Measurements from ENCODE around the gene GNG14.
"Not testable (repeated sequence)": the region's sequence is repeated elsewhere in the genome, so short reads cannot be mapped to it uniquely, and the experiment has no call there.

Gene GNG14

GRCh38 chr19:12696366-12697335 is 8.9 kb downstream of the GNG14 start, which contains the start of gene FBXW9:
Gene FBXW9 (minus strand): TSS chr19:12696631. CDS start chr19:12696581, 50 bp downstream.
- no peak for FAIRE-seq

- FAIRE-seq = not testable (repeated sequence)
Observed at GRCh38 chr19:12697425-12697824, 9.6 kb downstream of the GNG14 start.

GRCh38 chr19:12698138-12698537 is 10.3 kb downstream of the GNG14 start:
- FAIRE-seq = no peak

- FAIRE-seq = no peak
Observed at GRCh38 chr19:12701596-12702282, 13.9 kb downstream of the GNG14 start.

GRCh38 chr19:12703046-12703445 is 15.2 kb downstream of the GNG14 start:
- peak; percentile 48 for FAIRE-seq

- FAIRE-seq = no peak
Observed at GRCh38 chr19:12705169-12705568, 17.4 kb downstream of the GNG14 start.

- no peak for FAIRE-seq
Observed at GRCh38 chr19:12705654-12706331, 18.0 kb downstream of the GNG14 start.

- no peak for FAIRE-seq
Observed at GRCh38 chr19:12706332-12706718, 18.5 kb downstream of the GNG14 start.

GRCh38 chr19:12708641-12709040 is 20.8 kb downstream of the GNG14 start:
- FAIRE-seq = no peak

- no peak for FAIRE-seq
Observed at GRCh38 chr19:12711187-12711586, 23.4 kb downstream of the GNG14 start.

- not testable (repeated sequence) for FAIRE-seq
Observed at GRCh38 chr19:12712077-12712476, 24.3 kb downstream of the GNG14 start.

- FAIRE-seq = not testable (repeated sequence)
Observed at GRCh38 chr19:12713304-12713703, 25.5 kb downstream of the GNG14 start.

GRCh38 chr19:12715102-12715501 is 27.3 kb downstream of the GNG14 start:
- no peak for FAIRE-seq

GRCh38 chr19:12715929-12716328 is 28.1 kb downstream of the GNG14 start:
- no peak for FAIRE-seq

GRCh38 chr19:12720296-12720695 is 32.5 kb downstream of the GNG14 start:
- FAIRE-seq = no peak

GRCh38 chr19:12720851-12721655 is 33.3 kb downstream of the GNG14 start:
- FAIRE-seq = no peak

GRCh38 chr19:12721656-12722565 is 34.1 kb downstream of the GNG14 start:
- no peak for FAIRE-seq

- peak; percentile 90 for FAIRE-seq
Observed at GRCh38 chr19:12722566-12723380, 35.0 kb downstream of the GNG14 start.

GRCh38 chr19:12723381-12723640 is 35.5 kb downstream of the GNG14 start:
- FAIRE-seq = no peak

GRCh38 chr19:12723641-12724426 is 36.0 kb downstream of the GNG14 start, which contains the start of gene TNPO2:
Gene TNPO2 (minus strand): TSS chr19:12723932. CDS start chr19:12720977, 2,955 bp downstream.
- no peak for FAIRE-seq
